ENCODE data around the gene FAM118A.

FAM118A gene

DNA sequence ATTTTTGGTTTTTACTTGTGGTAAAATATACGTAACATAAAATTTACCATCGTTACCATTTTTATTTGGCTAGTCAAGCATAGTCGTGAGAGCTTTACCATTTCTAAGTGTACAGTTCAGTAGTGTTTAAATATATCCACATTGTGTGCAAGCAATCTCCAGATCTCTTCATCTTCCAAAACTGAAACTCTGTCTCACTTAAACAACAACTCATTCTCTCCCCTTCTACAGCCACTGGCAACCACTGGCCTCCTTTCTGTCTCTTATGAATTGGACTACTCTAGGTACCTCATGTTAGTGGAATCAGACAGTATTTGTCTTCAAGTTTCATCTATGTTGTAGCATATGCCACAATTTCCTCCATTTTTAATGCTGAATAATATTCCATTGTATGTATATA, 66.3 kb downstream of the FAM118A start:
- DNase-seq (ENCODE audit: low read depth in 2 of 2): no peak

GRCh38 chr22:45376703-45377102, 67.0 kb downstream of the FAM118A start:
- no peak for DNase-seq (ENCODE audit: low read depth in 2 of 2)

- no peak for DNase-seq (ENCODE audit: low read depth in 2 of 2)
These were observed 71.6 kb downstream of the FAM118A start for GRCh38 chr22:45381348-45381747.

GRCh38 chr22:45389546-45389945, 79.8 kb downstream of the FAM118A start:
- DNase-seq (ENCODE audit: low read depth in 2 of 2): no peak

All from stimulated activated CD8-positive, alpha-beta memory T cell treated with anti-CD3 and anti-CD28 coated beads, Interleukin-2, amount 100 ng/mL, for 48 hours (primary cell).